Kidney (tissue), 14 donors: Measurements from ENCODE around the gene DTD1. TPM values are rescaled to one million over a fixed set of nuclear protein-coding genes. Genes with fewer than 3 reads are reported as not detected.

ENCODE experiments used
- DNase-seq, 5 donors: peaks; one replicate each; pipeline ENCODE4 v3.0.0-alpha.2; 2013 to 2020
- FAIRE-seq: peaks from 2 replicates; lab custom pipeline; 2012; peaks lifted over from hg19 to GRCh38; lab: Jason Lieb, UNC
- H3K27ac ChIP-seq, 2 donors: one replicate each; pipeline ENCODE4 v1.7.0; 2013; ENCODE audit warnings: low read depth in 2 of 2, low read length in 2 of 2, inconsistent platforms in 1 of 2
- H3K27me3 ChIP-seq: one replicate; pipeline ENCODE4 v1.7.1; 2013; ENCODE audit warnings: low read length, inconsistent platforms; ENCODE audit not compliant: control insufficient read depth, insufficient read depth
- H3K36me3 ChIP-seq, 3 donors: one replicate each; pipeline versions ENCODE4 v1.7.0 to v1.7.1; 2013; ENCODE audit warnings: low read length in 3 of 3, control low read depth in 1 of 3, inconsistent platforms in 1 of 3; ENCODE audit not compliant: insufficient read depth in 3 of 3, control insufficient read depth in 2 of 3
- H3K4me1 ChIP-seq, 3 donors: one replicate each; pipeline versions ENCODE4 v1.7.0 to v1.7.1; 2013; ENCODE audit warnings: low read length in 3 of 3, inconsistent platforms in 1 of 3, low read depth in 1 of 3; ENCODE audit not compliant: control insufficient read depth in 2 of 3, insufficient read depth in 2 of 3
- H3K4me3 ChIP-seq, 3 donors: one replicate each; pipeline versions ENCODE4 v1.7.0 to v1.8.1; 2013; ENCODE audit warnings: low read length in 3 of 3, control low read depth in 1 of 3, inconsistent platforms in 1 of 3
- H3K9ac ChIP-seq, 3 donors: one replicate each; pipeline versions ENCODE4 v1.7.0 to v1.7.1; 2013; ENCODE audit warnings: low read length in 3 of 3, control low read depth in 1 of 3, inconsistent platforms in 1 of 3
- H3K9me3 ChIP-seq, 3 donors: one replicate each; pipeline versions ENCODE4 v1.7.0 to v1.7.1; 2013; ENCODE audit warnings: low read length in 3 of 3, control low read depth in 1 of 3, inconsistent platforms in 1 of 3; ENCODE audit not compliant: control insufficient read depth in 2 of 3, insufficient read depth in 1 of 3
- intact Hi-C: fragments of 100-400 bp; cut with DNase I; formaldehyde crosslinking; loops from one replicate; pipeline ENCODE4 v1.11.1; 2022
- polyA plus RNA-seq: library from polyadenylated mRNA; stranded (reverse); fragments of 350-450 nt; fragmentation: Illumina TruSeq; extraction: RNeasy Lipid Tissue Mini Kit (QIAGEN cat#74804); gene quantifications from one replicate; pipeline ENCODE4 v1.2.3, GENCODE V29; 2014; ENCODE audit warnings: low read depth, low replicate concordance; ENCODE audit not compliant: insufficient read depth
- total RNA-seq: library from RNA; stranded (reverse); fragmentation: NEBNext Ultra II Directional; extraction: Animal tissue kit (Norgen Biotek cat#: 25700); gene quantifications from one replicate; pipeline ENCODE4 v1.2.1, GENCODE V29; 2021
- TF ChIP-seq, protein P1 (sequence below): IDR thresholded peaks from 3 replicates; pipeline ENCODE4 v1.5.1; 2012; ENCODE audit warnings: mild to moderate bottlenecking, moderate library complexity, borderline replicate concordance; ENCODE audit not compliant: insufficient read depth; ENCODE audit errors: extremely low read depth
- donor health status: control.
- donor health status: control.
- donor health status: control.
- donor health status: control.
- donor health status: control.
- donor health status: DM: yes; HTN: yes; CAD: no.
- donor health status: Normal renal cell carcinoma (clear cell type).

Gene DTD1
- total and polyA plus RNA-seq, 2 donors from 2014 or later = 45.3 to 47.4 TPM

DNA sequence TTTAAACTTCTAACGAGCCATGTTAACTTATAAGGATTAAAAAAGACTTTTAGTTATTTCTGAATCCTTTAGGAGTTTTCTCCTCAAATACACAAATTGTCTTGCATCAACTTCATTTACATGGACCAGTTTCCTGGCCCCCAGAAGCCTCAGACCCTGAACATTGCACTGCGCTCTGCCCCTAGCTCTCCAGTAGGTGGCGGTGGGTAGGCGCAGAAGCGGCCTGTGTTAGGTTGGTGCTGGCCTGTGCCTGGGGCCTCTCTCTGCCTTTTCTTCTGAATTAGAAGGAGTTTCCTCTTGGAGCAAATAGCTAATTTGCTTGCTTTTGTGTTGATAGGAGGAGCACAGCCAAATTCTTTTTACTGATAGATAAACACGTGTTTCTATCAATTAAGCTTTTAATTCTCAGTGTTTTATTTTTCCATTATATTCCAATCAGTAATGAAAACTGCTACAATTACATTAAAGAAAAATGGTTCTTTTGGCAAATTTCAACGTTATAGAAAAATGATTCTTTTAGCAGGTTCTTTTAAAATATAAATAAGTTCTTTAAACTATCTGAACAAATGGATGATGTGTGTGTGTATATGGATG, 44.4 kb downstream of the DTD1 start:
- peaks cover 0 to 5% (median 0%) of the 10 kb centered on the region in 3 donors for H3K4me1 ChIP-seq
- TF ChIP-seq, protein P1, sequence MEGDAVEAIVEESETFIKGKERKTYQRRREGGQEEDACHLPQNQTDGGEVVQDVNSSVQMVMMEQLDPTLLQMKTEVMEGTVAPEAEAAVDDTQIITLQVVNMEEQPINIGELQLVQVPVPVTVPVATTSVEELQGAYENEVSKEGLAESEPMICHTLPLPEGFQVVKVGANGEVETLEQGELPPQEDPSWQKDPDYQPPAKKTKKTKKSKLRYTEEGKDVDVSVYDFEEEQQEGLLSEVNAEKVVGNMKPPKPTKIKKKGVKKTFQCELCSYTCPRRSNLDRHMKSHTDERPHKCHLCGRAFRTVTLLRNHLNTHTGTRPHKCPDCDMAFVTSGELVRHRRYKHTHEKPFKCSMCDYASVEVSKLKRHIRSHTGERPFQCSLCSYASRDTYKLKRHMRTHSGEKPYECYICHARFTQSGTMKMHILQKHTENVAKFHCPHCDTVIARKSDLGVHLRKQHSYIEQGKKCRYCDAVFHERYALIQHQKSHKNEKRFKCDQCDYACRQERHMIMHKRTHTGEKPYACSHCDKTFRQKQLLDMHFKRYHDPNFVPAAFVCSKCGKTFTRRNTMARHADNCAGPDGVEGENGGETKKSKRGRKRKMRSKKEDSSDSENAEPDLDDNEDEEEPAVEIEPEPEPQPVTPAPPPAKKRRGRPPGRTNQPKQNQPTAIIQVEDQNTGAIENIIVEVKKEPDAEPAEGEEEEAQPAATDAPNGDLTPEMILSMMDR = peak; percentile 90
- intact Hi-C loops = no loop called here
- no peak overlapping the region for H3K4me3 ChIP-seq
- peaks cover 0 to 3% (median 0%) of the 10 kb centered on the region in 3 donors for H3K36me3 ChIP-seq
- DNase-seq (peak; percentile 78 to 91 (median 82)), FAIRE-seq (no peak)
- H3K9me3 ChIP-seq = no peaks in the 10 kb centered on the region
- H3K27ac ChIP-seq = no peak overlapping the region
- no peaks in the 10 kb centered on the region for H3K27me3 ChIP-seq
- H3K9ac ChIP-seq = no peak overlapping the region

DNA sequence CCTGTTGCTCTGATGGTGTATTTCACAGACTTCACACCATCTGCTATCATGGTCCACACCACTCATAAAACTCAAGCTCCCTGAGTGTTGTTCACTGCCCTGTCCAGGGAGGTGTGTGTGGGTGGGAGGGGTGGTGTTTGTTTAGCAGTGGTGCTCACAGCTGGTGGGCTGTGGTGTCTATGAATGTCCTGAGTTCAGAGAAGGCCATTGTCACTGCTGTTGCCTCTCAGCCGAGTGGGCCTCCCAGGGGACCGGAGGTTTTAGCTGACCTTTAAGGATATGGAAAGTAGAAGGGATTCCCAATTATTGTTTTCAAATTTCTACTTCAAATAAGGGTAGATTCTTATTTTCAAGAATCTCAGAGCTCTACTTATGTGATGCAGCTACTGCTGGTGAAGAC, 45.6 kb downstream of the DTD1 start:
- DNase-seq = no peak
- intact Hi-C loops = no loop called here

DNA sequence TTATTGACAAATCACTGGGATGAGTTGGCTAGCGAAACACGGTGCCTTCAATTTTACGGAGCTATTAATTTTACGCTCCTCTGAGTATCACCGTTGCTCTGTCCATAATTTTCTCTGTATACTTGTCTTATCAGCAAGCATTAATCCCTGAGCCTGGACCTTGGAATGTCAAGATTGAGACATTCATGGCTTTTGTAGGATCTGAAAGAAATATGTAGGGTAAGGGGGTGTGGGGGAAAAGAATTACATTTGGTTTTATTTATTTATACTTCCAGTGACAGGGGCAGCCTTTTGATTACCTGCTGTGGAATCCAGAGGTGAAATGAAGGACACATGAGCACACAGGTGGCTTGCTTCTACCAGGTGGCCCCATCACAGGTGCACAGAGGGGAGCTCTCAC, 46.6 kb downstream of the DTD1 start:
- Histone ChIP-seq H3K4me3 (no peak overlapping the region), H3K9me3 (no peaks in the 10 kb centered on the region), H3K9ac (no peak overlapping the region), H3K36me3 (no peaks in the 10 kb centered on the region), H3K27me3 (no peaks in the 10 kb centered on the region), H3K4me1 (peaks cover 0 to 7% (median 0%) of the 10 kb centered on the region in 3 donors), H3K27ac (no peak overlapping the region)
- FAIRE-seq (no peak), DNase-seq (peak in 1 of 5 donors; percentile 42)
- TF ChIP-seq, protein P1 = no peak
- intact Hi-C loops = no loop called here

More for the DNA sequence above, 45.6 kb downstream of the DTD1 start:
- Histone ChIP-seq H3K4me3 (no peak overlapping the region), H3K9me3 (no peaks in the 10 kb centered on the region), H3K27ac (no peak overlapping the region), H3K9ac (no peak overlapping the region), H3K36me3 (peaks cover 0 to 3% (median 0%) of the 10 kb centered on the region in 3 donors), H3K4me1 (peaks cover 0 to 5% (median 0%) of the 10 kb centered on the region in 3 donors), H3K27me3 (no peaks in the 10 kb centered on the region)
- TF ChIP-seq, protein P1 = no peak
- no peak for FAIRE-seq

DNA sequence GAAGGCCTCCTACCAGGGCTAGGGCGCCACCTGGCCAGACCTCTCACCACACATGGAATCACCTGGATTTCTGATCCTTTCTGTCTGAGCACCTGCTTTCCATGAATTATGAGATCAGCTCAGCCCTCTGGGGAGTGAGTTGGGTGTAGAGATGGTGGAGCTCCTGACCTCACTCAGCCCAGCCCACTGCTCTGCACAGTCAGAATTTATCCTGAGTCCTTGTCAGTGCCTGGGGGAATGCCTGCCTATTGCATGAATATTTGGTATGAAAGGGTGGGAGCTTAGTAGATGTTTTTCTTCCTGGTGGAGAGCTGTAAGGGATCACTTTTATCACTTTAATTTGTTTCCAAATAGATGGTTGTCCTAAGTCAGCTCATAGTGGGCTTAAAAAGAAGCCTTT, 47.5 kb downstream of the DTD1 start:
- intact Hi-C loops = no loop called here
- Histone ChIP-seq H3K4me3 (no peak overlapping the region), H3K9me3 (no peaks in the 10 kb centered on the region), H3K27ac (no peak overlapping the region), H3K36me3 (no peaks in the 10 kb centered on the region), H3K4me1 (peaks cover 0 to 7% (median 0%) of the 10 kb centered on the region in 3 donors), H3K27me3 (no peaks in the 10 kb centered on the region), H3K9ac (no peak overlapping the region)
- TF ChIP-seq, protein P1 = no peak
- DNase-seq (no peak), FAIRE-seq (no peak)
